HG03064 (cell line): Measurements from ENCODE around the gene VDR.

ENCODE experiments used
- ATAC-seq: cut with Tn5 transposase; IDR thresholded peaks from one replicate; pipeline ENCODE4 v1.9.1; 2021; ENCODE audit warnings: low read depth; ENCODE audit not compliant: unreplicated experiment

The VDR gene

GRCh38 chr12:47834199-47834903 is 70.4 kb downstream of the VDR start:
- ATAC-seq: no peak

GRCh38 chr12:47833591-47834012 is 71.2 kb downstream of the VDR start:
- ATAC-seq: no peak

- ATAC-seq: no peak
These were observed 72.4 kb downstream of the VDR start for GRCh38 chr12:47832263-47832933.

- no peak for ATAC-seq
These were observed 75.2 kb downstream of the VDR start for GRCh38 chr12:47829584-47829983.

GRCh38 chr12:47828976-47829482 is 75.8 kb downstream of the VDR start:
- ATAC-seq: no peak

GRCh38 chr12:47828008-47828975 is 76.5 kb downstream of the VDR start:
- no peak for ATAC-seq

- no peak for ATAC-seq
These were observed 79.6 kb downstream of the VDR start for GRCh38 chr12:47825173-47825639.

- ATAC-seq: no peak
These were observed 80.2 kb downstream of the VDR start for GRCh38 chr12:47824635-47825034.

- no peak for ATAC-seq
These were observed 80.6 kb downstream of the VDR start for GRCh38 chr12:47824198-47824597.

GRCh38 chr12:47823422-47824086 is 81.2 kb downstream of the VDR start:
- ATAC-seq: no peak

- no peak for ATAC-seq
These were observed 81.9 kb downstream of the VDR start for GRCh38 chr12:47822863-47823262.

- no peak for ATAC-seq
These were observed 82.4 kb downstream of the VDR start for GRCh38 chr12:47822401-47822800.

GRCh38 chr12:47821346-47821706 is 83.5 kb downstream of the VDR start:
- no peak for ATAC-seq

- no peak for ATAC-seq
These were observed 84.0 kb downstream of the VDR start for GRCh38 chr12:47820631-47821345.

- ATAC-seq: no peak
These were observed 84.7 kb downstream of the VDR start, which contains the start of gene HDAC7 for GRCh38 chr12:47819896-47820630. Gene HDAC7 (minus strand): TSS chr12:47819903. CDS start chr12:47819785, 118 bp downstream.

- ATAC-seq: no peak
These were observed 85.5 kb downstream of the VDR start for GRCh38 chr12:47819138-47819895.

- ATAC-seq: no peak
These were observed 86.2 kb downstream of the VDR start for GRCh38 chr12:47818467-47819137.

GRCh38 chr12:47818007-47818376 is 86.8 kb downstream of the VDR start:
- no peak for ATAC-seq
